ENCODE results near the gene MRGPRE. TPM values are rescaled to one million over a fixed set of nuclear protein-coding genes. Genes with fewer than 3 reads are reported as not detected.

The MRGPRE gene
- total RNA-seq, 3 donors from 2014 or later = not detected

DNA sequence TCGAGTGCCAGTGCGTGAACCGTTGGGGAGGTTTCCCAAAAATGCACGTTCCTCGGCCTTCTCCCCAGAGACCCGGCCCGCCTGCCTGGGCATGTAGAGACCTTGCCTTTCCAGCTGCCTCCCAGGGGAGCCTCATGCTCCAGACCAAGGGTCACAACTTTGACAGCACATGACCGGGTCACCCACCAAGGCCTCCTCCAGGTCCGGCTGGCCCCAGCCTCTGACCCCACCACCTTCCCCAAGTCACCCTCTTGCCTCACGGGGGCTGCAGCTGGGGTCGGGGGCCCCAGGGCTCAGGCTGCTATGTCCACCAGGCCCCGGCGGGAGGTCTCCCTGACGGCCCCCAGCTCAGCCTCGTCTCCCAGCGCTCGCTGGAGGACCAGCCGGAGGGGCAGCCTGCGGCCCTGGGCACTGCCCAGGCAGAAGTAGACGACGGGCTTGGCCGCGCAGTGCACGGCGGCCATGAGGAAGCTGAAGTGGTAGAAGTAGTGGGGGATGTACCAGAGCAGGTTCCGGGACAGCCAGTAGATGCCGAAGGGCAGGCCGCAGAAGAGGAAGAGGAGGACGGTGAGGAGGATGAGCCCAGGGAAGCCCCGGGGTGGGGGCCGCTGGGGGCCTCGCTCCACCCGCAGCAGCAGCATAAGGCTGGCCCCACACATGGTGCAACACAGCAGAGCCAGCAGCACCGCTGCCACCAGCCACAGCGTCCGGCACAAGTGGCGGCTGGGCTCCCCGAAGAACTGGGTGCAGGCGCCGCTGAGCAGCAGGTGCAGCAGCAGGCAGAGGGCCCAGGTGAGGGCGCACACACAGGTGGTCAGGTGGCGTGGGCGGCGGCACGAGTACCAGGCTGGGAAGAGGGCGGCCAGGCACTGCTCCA is 4.4 kb downstream of the MRGPRE start:
- TF ChIP-seq, protein P1, sequence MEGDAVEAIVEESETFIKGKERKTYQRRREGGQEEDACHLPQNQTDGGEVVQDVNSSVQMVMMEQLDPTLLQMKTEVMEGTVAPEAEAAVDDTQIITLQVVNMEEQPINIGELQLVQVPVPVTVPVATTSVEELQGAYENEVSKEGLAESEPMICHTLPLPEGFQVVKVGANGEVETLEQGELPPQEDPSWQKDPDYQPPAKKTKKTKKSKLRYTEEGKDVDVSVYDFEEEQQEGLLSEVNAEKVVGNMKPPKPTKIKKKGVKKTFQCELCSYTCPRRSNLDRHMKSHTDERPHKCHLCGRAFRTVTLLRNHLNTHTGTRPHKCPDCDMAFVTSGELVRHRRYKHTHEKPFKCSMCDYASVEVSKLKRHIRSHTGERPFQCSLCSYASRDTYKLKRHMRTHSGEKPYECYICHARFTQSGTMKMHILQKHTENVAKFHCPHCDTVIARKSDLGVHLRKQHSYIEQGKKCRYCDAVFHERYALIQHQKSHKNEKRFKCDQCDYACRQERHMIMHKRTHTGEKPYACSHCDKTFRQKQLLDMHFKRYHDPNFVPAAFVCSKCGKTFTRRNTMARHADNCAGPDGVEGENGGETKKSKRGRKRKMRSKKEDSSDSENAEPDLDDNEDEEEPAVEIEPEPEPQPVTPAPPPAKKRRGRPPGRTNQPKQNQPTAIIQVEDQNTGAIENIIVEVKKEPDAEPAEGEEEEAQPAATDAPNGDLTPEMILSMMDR (IDR thresholded peaks at IDR 0.05) = no peak
- TF ChIP-seq POLR2AphosphoS5 (IDR thresholded peaks at IDR 0.05) (no peak), POLR2A (IDR thresholded peaks at IDR 0.05) (no peak)
- no peaks in the 10 kb centered on the region for H3K4me1 ChIP-seq
- no peaks in the 10 kb centered on the region for H3K36me3 ChIP-seq
- no peaks in the 10 kb centered on the region for H3K9me3 ChIP-seq
- DNase-seq (ENCODE audit: low spot score in 2 of 2) = no peak
- H3K27me3 ChIP-seq = peaks cover 0 to 17% of the 10 kb centered on the region in 2 donors
- intact Hi-C loops (cut with DNase I; ENCODE audit: low total_unique reads) = no loop called here
- H3K27ac ChIP-seq = no peak overlapping the region
- no peak overlapping the region for H3K4me3 ChIP-seq

DNA sequence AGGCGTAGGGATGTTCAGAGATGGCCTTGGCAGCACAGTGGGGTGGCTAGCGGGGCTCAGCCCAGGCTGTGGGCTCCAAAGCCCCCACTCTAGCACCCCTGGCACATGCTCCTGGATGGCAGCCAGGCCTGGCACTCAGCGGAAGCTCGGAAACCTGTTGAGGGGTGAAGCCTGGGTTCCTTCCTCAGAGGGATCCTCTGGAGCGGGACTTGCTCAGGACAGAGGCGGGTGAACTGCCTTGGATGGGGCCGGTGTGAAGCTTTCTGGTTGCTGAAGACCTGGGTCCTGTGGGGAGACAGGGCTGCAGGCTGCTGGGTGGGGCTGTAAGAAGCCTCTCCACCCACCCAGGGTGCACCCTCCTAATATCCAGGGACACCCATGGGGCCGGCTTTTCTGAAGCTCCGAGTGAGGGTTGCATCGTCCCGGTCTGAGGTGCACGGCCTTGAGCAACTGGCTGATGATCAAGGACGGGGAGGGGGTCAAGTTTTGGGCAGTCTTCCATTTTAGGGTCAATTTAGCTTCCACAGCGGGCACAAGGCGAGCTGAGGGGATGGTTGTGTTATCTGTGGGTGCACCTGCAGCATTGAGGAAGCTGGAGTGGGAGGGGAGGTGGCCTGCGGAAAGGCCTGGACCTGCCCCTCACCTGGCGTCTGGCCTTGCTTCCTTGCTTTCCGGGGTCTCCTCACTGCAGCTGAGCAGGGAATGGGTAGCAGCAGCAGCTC is 5.2 kb downstream of the MRGPRE start:
- peak in 1 of 2 donors; percentile 11 for DNase-seq (ENCODE audit: low spot score in 2 of 2)
- Histone ChIP-seq H3K9me3 (no peaks in the 10 kb centered on the region), H3K27me3 (peaks cover 0 to 25% of the 10 kb centered on the region in 2 donors), H3K4me1 (no peaks in the 10 kb centered on the region), H3K4me3 (no peak overlapping the region), H3K36me3 (no peaks in the 10 kb centered on the region), H3K27ac (no peak overlapping the region)
- intact Hi-C loops (cut with DNase I; ENCODE audit: low total_unique reads) = no loop called here
- TF ChIP-seq, protein P1 (IDR thresholded peaks at IDR 0.05) = no peak
- TF ChIP-seq POLR2A (IDR thresholded peaks at IDR 0.05) (no peak), POLR2AphosphoS5 (IDR thresholded peaks at IDR 0.05) (no peak)

DNA sequence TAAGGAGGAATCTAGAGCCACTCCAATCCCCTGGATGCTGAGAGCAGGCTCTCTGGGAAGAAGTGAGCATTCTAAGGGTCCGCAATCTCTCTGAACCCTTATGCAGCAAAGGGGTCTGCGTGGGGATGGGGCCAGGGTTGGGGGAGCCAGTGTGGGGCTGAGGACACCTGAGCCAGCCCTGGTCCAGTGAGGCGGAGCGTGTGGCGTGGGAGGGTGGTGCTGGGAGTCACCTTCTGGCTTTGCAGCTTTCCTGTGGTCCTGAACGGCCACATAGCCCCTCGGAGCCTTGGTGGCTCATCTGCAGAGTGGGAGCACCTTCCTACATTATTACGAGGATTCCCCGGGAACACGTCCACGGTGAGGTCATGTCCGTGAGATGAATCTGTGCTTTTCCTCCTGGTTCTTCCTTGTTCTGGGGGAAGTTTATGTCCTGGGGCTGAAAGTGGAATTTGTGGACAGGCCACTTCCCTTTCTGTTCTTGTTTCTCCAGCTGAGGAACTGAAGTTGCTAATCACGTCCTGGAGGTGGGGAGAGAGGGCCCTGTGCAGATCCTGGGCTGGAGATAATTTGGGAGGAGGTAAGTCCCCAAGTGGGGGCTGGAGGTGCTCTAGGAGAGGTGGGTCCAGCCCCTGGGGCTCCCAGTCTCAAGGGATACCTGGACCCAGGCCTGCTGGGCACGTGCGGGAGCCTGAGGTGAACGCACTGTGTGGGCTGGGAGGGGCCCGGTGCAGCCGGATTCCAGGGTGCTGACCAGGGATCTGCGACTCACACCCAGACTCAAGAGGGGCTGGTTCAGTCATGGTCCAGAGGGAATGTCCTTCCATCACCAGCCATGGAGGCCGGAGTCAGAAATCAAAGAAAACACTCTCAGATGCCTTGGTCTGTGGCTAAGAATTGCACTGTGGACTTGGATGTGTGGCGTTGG is 6.1 kb downstream of the MRGPRE start:
- Histone ChIP-seq H3K9me3 (no peaks in the 10 kb centered on the region), H3K36me3 (no peaks in the 10 kb centered on the region), H3K27ac (no peak overlapping the region), H3K4me1 (no peaks in the 10 kb centered on the region), H3K4me3 (no peak overlapping the region), H3K27me3 (peaks cover 0 to 34% of the 10 kb centered on the region in 2 donors)
- TF ChIP-seq POLR2AphosphoS5 (IDR thresholded peaks at IDR 0.05) (no peak), POLR2A (IDR thresholded peaks at IDR 0.05) (no peak)
- TF ChIP-seq, protein P1 (IDR thresholded peaks at IDR 0.05) = no peak
- intact Hi-C loops (cut with DNase I; ENCODE audit: low total_unique reads) = no loop called here
- peak in 1 of 2 donors; percentile 14 for DNase-seq (ENCODE audit: low spot score in 2 of 2)

DNA sequence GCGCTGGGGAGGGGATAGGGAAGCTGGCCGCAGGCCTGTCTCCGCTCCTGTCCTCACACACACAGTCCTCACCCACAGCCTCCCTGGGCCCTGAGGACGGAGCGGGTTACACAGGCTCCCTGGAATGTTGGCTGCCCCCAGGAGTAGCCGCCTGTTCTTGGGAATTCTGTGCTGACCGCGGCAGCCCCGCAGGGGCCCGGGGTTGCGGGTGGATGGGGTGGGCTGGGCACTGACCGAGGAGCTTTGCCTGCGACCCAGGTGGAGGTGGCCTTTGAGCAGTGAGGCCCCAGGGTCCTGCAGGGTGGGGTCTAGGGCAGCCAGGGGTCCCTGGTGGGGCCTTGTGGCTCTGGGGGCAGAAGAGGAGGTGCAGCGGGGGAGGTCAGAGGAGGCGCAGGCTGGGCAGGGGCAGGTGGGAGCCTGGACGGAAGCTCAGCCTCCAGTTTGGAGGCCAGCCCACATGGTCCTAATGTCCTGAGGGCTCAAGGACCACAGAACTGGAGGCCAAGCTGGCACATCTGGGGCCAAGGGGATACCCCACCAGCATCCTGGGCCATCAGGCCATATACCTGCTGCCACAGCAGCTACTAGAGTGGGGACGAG is 7.0 kb downstream of the MRGPRE start:
- peaks cover 0 to 38% of the 10 kb centered on the region in 2 donors for H3K27me3 ChIP-seq
- H3K4me3 ChIP-seq = no peak overlapping the region
- TF ChIP-seq POLR2AphosphoS5 (IDR thresholded peaks at IDR 0.05) (no peak), POLR2A (IDR thresholded peaks at IDR 0.05) (no peak)
- H3K27ac ChIP-seq = no peak overlapping the region
- intact Hi-C loops (cut with DNase I; ENCODE audit: low total_unique reads) = no loop called here
- no peaks in the 10 kb centered on the region for H3K9me3 ChIP-seq
- H3K4me1 ChIP-seq = no peaks in the 10 kb centered on the region
- no peak for DNase-seq (ENCODE audit: low spot score in 2 of 2)
- H3K36me3 ChIP-seq = no peaks in the 10 kb centered on the region

All from breast epithelium (tissue), 4 donors.